Neural cell (in vitro differentiated cells): ENCODE data around the gene PIK3R3. TPM values are rescaled to one million over a fixed set of nuclear protein-coding genes. Genes with fewer than 3 reads are reported as not detected.

Source experiments
- H2AFZ ChIP-seq: fragments of 200-600, 300-800 bp; sonication (generic), shearing (Covaris generic); 2 replicates; pipeline ENCODE4 v1.6.0; 2014; ENCODE audit warnings: low read depth, mild to moderate bottlenecking, antibody characterized with exemption, low read length, moderate library complexity
- H3F3A ChIP-seq: fragments of 200-600 bp; shearing (Covaris generic); 2 replicates; pipeline ENCODE4 v1.6.1; 2016; ENCODE audit warnings: mild to moderate bottlenecking, moderate library complexity, mixed read lengths, antibody characterized with exemption, low read length; ENCODE audit not compliant: insufficient read depth, poor library complexity, severe bottlenecking
- H3K27ac ChIP-seq: fragments of 200-600, 300-800 bp; sonication (generic), shearing (Covaris generic); 2 replicates; pipeline ENCODE4 v1.5.1; 2014; ENCODE audit warnings: mild to moderate bottlenecking, low read length, moderate library complexity
- H3K27me3 ChIP-seq: fragments of 300-800, 200-600 bp; sonication (generic), shearing (Covaris generic); 2 replicates; pipeline ENCODE4 v1.6.0; 2014; ENCODE audit warnings: mild to moderate bottlenecking, low read depth, low read length, moderate library complexity; ENCODE audit not compliant: insufficient read depth
- H3K36me3 ChIP-seq: fragments of 300-800, 200-600 bp; sonication (generic), shearing (Covaris generic); 2 replicates; pipeline ENCODE4 v1.5.1; 2014; ENCODE audit warnings: mild to moderate bottlenecking, antibody characterized with exemption, low read length, moderate library complexity; ENCODE audit not compliant: insufficient read depth
- H3K4me2 ChIP-seq: fragments of 300-800, 200-600 bp; sonication (generic), shearing (Covaris generic); 2 replicates; pipeline ENCODE4 v1.6.0; 2014; ENCODE audit warnings: mild to moderate bottlenecking, low read length
- H3K4me3 ChIP-seq: fragments of 300-800, 200-600 bp; sonication (generic), shearing (Covaris generic); 2 replicates; pipeline ENCODE4 v1.5.1; 2014; ENCODE audit warnings: mild to moderate bottlenecking, low read length, moderate library complexity
- H3K79me2 ChIP-seq: fragments of 200-600 bp; shearing (Covaris generic); replicated peaks from 2 replicates; pipeline ENCODE4 v1.6.0; 2014; ENCODE audit warnings: mild to moderate bottlenecking, low read length, moderate library complexity; ENCODE audit not compliant: insufficient read depth
- H3K9ac ChIP-seq: fragments of 300-800, 200-600 bp; sonication (generic), shearing (Covaris generic); 2 replicates; pipeline ENCODE4 v1.6.1; 2016; ENCODE audit warnings: mild to moderate bottlenecking, low read length, mixed read lengths
- H3K9me2 ChIP-seq: fragments of 200-600 bp; shearing (Covaris generic); 2 replicates; pipeline ENCODE4 v1.6.1; 2016; ENCODE audit warnings: mild to moderate bottlenecking, low read length, mixed read lengths; ENCODE audit not compliant: insufficient read depth
- H3K9me3 ChIP-seq: fragments of 200-600, 300-800 bp; sonication (generic), shearing (Covaris generic); 2 replicates; pipeline ENCODE4 v1.6.1; 2016; ENCODE audit warnings: mild to moderate bottlenecking, mixed run types, low read length, moderate library complexity, mixed read lengths
- H4K20me1 ChIP-seq: fragments of 200-600 bp; shearing (Covaris generic); 2 replicates; pipeline ENCODE4 v1.6.1; 2016; ENCODE audit warnings: mild to moderate bottlenecking, mixed run types; ENCODE audit not compliant: insufficient read depth
- EP300 ChIP-seq: fragments of 450-650 bp; conservative IDR thresholded peaks from 2 replicates; pipeline ENCODE4 v1.6.1; 2014; ENCODE audit warnings: antibody characterized with exemption, mild to moderate bottlenecking, moderate library complexity; ENCODE audit not compliant: poor library complexity, severe bottlenecking
- EZH2 ChIP-seq: fragments of 200-600, 300-800 bp; shearing (Covaris generic), sonication (generic); IDR thresholded peaks from 2 replicates; pipeline ENCODE4 v1.6.1; 2014; ENCODE audit warnings: antibody characterized with exemption, low read length, borderline replicate concordance, mild to moderate bottlenecking; ENCODE audit not compliant: insufficient read depth, poor library complexity, severe bottlenecking
- MXI1 ChIP-seq: fragments of 450-650 bp; conservative IDR thresholded peaks from 2 replicates; pipeline ENCODE4 v1.6.1; 2014; ENCODE audit warnings: antibody characterized with exemption, mild to moderate bottlenecking; ENCODE audit not compliant: poor library complexity, severe bottlenecking
- POLR2AphosphoS5 ChIP-seq: IDR thresholded peaks from 2 replicates; pipeline ENCODE4 v1.6.1; 2012
- RAD21 ChIP-seq: fragments of 450-650 bp; conservative IDR thresholded peaks from 2 replicates; pipeline ENCODE4 v1.6.1; 2014; ENCODE audit warnings: antibody characterized with exemption, mild to moderate bottlenecking, moderate library complexity
- SMC3 ChIP-seq: fragments of 450-650 bp; conservative IDR thresholded peaks from 2 replicates; pipeline ENCODE4 v1.6.1; 2014; ENCODE audit warnings: antibody characterized with exemption, mild to moderate bottlenecking, moderate library complexity; ENCODE audit not compliant: poor library complexity
- TAF1 ChIP-seq: IDR thresholded peaks from 2 replicates; pipeline ENCODE4 v1.6.1; 2012; ENCODE audit warnings: low read depth
- polyA plus RNA-seq: library from polyadenylated mRNA; depleted of rRNA; stranded (reverse); fragments of >200 nt; gene quantifications from 2 replicates; pipeline ENCODE4 v1.2.3, GENCODE V29; 2014
- TF ChIP-seq, protein P1 (sequence below): fragments of 450-650 bp; IDR thresholded peaks from 2 replicates; pipeline ENCODE4 v1.5.1; 2014; ENCODE audit warnings: antibody characterized with exemption, mild to moderate bottlenecking, moderate library complexity; ENCODE audit not compliant: poor library complexity, severe bottlenecking
- TF ChIP-seq, protein P2 (sequence below): IDR thresholded peaks from 2 replicates; pipeline ENCODE4 v1.6.1; 2012; ENCODE audit warnings: borderline replicate concordance

The PIK3R3 gene
- polyA plus RNA-seq, 1 donor from 2014 or later = 119 TPM

DNA sequence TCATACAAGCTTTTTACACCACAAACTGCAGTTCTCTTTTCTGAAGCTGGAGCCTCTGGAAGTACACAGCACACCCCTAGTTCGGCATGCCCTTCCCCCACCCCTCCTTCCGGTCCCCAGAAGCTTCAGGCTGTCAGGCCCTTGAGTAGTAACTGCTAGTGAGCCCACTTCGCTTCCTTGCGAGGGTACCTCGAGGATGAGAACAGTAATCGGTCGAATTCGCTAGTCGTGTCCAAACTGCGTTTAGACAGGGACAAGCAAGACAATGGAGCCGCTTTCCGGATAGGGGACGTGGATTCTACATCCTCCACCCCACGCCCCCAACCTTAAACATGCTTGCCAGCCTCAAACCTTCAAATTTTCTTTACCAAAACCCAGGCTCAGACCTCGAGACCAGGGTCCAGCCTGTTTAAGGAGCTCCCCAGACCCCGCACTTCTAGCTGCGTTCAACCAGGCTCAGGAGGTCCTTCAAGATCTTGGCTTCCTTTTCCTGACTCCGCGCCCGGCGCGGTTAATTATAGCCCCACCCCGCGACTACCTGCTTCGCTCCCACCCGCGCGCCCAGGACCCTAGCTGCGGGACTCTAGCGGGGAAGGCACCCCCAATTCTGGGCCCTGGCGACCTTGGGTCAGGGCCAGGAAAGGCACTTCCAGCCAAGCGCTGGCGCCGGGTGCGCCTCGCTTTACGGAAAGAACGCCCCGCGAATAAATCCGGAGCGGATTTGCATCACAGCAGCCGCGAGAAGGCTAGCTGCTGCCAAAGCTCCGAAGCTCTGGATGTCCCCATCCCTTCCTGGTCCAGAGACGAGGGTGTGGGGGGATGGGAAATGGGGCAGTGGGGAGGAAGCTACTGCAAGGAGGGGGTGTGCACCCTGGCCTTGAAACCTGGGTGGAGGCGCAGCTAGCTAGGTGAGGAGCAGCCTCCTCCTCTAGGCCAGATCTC, 34.4 kb upstream of the PIK3R3 start:
- no peaks in the 10 kb centered on the region for H3K79me2 ChIP-seq
- no peaks in the 10 kb centered on the region for H3F3A ChIP-seq
- no peaks in the 10 kb centered on the region for H3K9me3 ChIP-seq
- TF ChIP-seq, protein P1, sequence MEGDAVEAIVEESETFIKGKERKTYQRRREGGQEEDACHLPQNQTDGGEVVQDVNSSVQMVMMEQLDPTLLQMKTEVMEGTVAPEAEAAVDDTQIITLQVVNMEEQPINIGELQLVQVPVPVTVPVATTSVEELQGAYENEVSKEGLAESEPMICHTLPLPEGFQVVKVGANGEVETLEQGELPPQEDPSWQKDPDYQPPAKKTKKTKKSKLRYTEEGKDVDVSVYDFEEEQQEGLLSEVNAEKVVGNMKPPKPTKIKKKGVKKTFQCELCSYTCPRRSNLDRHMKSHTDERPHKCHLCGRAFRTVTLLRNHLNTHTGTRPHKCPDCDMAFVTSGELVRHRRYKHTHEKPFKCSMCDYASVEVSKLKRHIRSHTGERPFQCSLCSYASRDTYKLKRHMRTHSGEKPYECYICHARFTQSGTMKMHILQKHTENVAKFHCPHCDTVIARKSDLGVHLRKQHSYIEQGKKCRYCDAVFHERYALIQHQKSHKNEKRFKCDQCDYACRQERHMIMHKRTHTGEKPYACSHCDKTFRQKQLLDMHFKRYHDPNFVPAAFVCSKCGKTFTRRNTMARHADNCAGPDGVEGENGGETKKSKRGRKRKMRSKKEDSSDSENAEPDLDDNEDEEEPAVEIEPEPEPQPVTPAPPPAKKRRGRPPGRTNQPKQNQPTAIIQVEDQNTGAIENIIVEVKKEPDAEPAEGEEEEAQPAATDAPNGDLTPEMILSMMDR = no peak
- no peak for TF ChIP-seq MXI1
- no peak for TF ChIP-seq SMC3
- TF ChIP-seq, protein P2, sequence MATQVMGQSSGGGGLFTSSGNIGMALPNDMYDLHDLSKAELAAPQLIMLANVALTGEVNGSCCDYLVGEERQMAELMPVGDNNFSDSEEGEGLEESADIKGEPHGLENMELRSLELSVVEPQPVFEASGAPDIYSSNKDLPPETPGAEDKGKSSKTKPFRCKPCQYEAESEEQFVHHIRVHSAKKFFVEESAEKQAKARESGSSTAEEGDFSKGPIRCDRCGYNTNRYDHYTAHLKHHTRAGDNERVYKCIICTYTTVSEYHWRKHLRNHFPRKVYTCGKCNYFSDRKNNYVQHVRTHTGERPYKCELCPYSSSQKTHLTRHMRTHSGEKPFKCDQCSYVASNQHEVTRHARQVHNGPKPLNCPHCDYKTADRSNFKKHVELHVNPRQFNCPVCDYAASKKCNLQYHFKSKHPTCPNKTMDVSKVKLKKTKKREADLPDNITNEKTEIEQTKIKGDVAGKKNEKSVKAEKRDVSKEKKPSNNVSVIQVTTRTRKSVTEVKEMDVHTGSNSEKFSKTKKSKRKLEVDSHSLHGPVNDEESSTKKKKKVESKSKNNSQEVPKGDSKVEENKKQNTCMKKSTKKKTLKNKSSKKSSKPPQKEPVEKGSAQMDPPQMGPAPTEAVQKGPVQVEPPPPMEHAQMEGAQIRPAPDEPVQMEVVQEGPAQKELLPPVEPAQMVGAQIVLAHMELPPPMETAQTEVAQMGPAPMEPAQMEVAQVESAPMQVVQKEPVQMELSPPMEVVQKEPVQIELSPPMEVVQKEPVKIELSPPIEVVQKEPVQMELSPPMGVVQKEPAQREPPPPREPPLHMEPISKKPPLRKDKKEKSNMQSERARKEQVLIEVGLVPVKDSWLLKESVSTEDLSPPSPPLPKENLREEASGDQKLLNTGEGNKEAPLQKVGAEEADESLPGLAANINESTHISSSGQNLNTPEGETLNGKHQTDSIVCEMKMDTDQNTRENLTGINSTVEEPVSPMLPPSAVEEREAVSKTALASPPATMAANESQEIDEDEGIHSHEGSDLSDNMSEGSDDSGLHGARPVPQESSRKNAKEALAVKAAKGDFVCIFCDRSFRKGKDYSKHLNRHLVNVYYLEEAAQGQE = no peak
- TF ChIP-seq EZH2 = no peak
- H3K27ac ChIP-seq = no peak overlapping the region
- H4K20me1 ChIP-seq = no peaks in the 10 kb centered on the region
- H3K4me3 ChIP-seq = no peak overlapping the region
- no peak overlapping the region for H2AFZ ChIP-seq
- no peaks in the 10 kb centered on the region for H3K36me3 ChIP-seq
- H3K27me3 ChIP-seq = no peaks in the 10 kb centered on the region
- H3K4me2 ChIP-seq = no peak overlapping the region
- H3K9me2 ChIP-seq = no peaks in the 10 kb centered on the region
- no peak overlapping the region for H3K9ac ChIP-seq

DNA sequence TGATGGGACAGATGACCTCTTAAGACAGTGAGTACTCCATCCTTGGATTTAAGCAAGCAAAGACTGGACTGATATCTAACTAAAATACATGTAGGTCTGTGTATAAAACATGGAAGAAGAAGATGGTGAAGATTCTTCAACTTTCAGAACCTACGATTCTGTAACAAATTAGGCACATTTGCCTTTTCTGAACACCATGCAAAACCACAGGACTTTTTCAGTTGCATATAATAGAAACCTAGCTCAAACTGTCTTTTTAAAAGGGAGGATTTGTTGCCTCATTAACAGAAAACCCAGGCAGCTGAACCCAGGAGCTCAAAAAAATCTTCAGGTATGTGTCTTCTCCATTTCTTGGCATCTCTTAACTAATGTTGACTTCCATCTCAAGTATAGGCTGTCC, 27.8 kb upstream of the PIK3R3 start:
- no peak overlapping the region for H3K4me3 ChIP-seq
- no peaks in the 10 kb centered on the region for H3K79me2 ChIP-seq
- no peaks in the 10 kb centered on the region for H4K20me1 ChIP-seq
- no peak overlapping the region for H3K4me2 ChIP-seq
- no peaks in the 10 kb centered on the region for H3K36me3 ChIP-seq
- no peaks in the 10 kb centered on the region for H3K9me2 ChIP-seq
- H3K9me3 ChIP-seq = no peaks in the 10 kb centered on the region
- TF ChIP-seq SMC3 (no peak), POLR2AphosphoS5 (no peak), EP300 (no peak), RAD21 (no peak), TAF1 (no peak), EZH2 (no peak), MXI1 (no peak)
- TF ChIP-seq, protein P2 = no peak
- TF ChIP-seq, protein P1 = no peak
- no peaks in the 10 kb centered on the region for H3F3A ChIP-seq
- no peak overlapping the region for H3K27ac ChIP-seq
- no peaks in the 10 kb centered on the region for H3K27me3 ChIP-seq
- no peak overlapping the region for H2AFZ ChIP-seq
- H3K9ac ChIP-seq = no peak overlapping the region
